Activated CD4-positive, alpha-beta T cell treated with anti-CD3 and anti-CD28 coated beads for 36 hours (primary cell): ENCODE results near the gene FSTL4. TPM values are rescaled to one million over a fixed set of nuclear protein-coding genes. Genes with fewer than 3 reads are reported as not detected.
A peak's percentile ranks its signal among the peaks of the same experiment; 100 is the strongest.

Source experiments
- ATAC-seq: fragments of 200-7000 bp; cut with Tn5 transposase; one replicate; pipeline ENCODE4 v1.10.0; 2021; ENCODE audit warnings: mild to moderate bottlenecking, moderate library complexity
- CTCF ChIA-PET: fragments of 350-600 bp; sonication (Branson Sonifier 250); formaldehyde crosslinking; loops from one replicate; lab custom pipeline; 2021; ENCODE audit warnings: antibody characterized with exemption; lab: Charles Lee
- POLR2A ChIA-PET: fragments of 350-600 bp; sonication (Branson Sonifier 250); formaldehyde crosslinking; loops from one replicate; lab custom pipeline; 2021; ENCODE audit warnings: antibody characterized with exemption, inconsistent platforms; lab: Charles Lee
- DNase-seq: peaks from one replicate; pipeline ENCODE4 v3.0.0-alpha.2; 2020
- H3K27ac Mint-ChIP-seq: one replicate; pipeline ENCODE4 v1.8.0; 2021; ENCODE audit warnings: mixed read lengths
- H3K27me3 Mint-ChIP-seq: one replicate; pipeline ENCODE4 v1.8.0; 2021; ENCODE audit warnings: mixed read lengths
- H3K36me3 Mint-ChIP-seq: one replicate; pipeline ENCODE4 v1.8.0; 2021; ENCODE audit warnings: low read depth, mixed read lengths
- H3K4me1 Mint-ChIP-seq: one replicate; pipeline ENCODE4 v1.8.0; 2021; ENCODE audit warnings: mixed read lengths
- H3K4me3 Mint-ChIP-seq: one replicate; pipeline ENCODE4 v1.8.0; 2021; ENCODE audit warnings: mild to moderate bottlenecking, moderate library complexity, mixed read lengths
- H3K9me3 Mint-ChIP-seq: one replicate; pipeline ENCODE4 v1.8.0; 2021; ENCODE audit warnings: low read depth, mixed read lengths
- intact Hi-C, 2 experiments: fragments of 100-400 bp; cut with DNase I in 1 of 2; cut with micrococcal nuclease in 1 of 2; formaldehyde crosslinking; loops; one replicate each; pipeline versions ENCODE4 v1.14.2 to v1.15.1; 2022 to 2024; cut with DNase I, micrococcal nuclease
- total RNA-seq, 2 experiments: library from RNA; stranded (reverse); gene quantifications; one replicate each; pipeline ENCODE4 v1.2.3, GENCODE V29; 2021

Gene FSTL4
- total RNA-seq, 2 experiments from 2014 or later, result not detected

DNA sequence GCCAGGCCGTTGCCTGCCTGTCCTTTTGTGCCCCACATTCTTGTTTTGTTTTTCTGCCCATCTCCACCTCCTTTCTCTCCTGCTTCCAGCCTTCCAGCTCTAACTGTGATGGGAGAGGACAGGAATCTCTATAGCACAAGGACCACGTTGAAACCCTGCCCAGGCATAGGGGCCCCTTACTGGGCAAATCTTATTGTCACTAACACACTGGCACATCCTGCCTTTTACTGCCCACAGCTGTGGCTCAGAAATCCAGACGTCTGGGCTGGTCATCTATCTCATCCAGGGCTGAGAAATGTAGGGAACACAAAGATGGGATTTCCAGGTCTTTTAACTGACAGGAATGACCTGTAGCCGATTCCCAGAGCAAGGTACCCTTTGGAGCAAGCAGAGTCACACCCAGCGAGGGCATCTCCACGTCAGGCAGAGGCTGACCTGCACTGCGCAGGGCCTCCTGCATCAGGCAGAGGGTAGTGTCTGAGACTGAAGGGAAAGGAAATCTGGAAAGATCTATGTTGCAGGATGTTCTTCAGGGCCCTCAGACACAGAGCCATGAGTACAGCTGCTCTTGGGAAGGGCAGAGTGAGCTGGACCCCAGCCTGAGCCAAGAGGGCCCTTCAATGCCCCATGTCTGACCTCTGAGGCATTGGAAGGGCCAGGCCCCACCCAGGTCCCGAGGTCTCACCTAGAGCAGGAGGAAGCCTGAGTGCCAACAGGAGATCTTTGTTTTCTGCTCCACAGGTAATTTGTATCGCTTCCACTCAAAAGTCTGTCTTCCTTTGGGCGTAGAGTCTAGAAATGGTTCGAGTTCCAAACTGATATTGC is 278.8 kb downstream of the FSTL4 start:
- H3K36me3 Mint-ChIP-seq, result no peaks in the 10 kb centered on the region
- H3K9me3 Mint-ChIP-seq, result no peaks in the 10 kb centered on the region
- H3K27me3 Mint-ChIP-seq, result no peaks in the 10 kb centered on the region
- intact Hi-C loops, result no loop called here
- H3K27ac Mint-ChIP-seq, result no peak overlapping the region
- ChIA-PET POLR2A (no interaction called here), CTCF (no interaction called here)
- ATAC-seq (no peak), DNase-seq (no peak)
- H3K4me1 Mint-ChIP-seq, result peaks cover 24% of the 10 kb centered on the region
- H3K4me3 Mint-ChIP-seq, result no peak overlapping the region

DNA sequence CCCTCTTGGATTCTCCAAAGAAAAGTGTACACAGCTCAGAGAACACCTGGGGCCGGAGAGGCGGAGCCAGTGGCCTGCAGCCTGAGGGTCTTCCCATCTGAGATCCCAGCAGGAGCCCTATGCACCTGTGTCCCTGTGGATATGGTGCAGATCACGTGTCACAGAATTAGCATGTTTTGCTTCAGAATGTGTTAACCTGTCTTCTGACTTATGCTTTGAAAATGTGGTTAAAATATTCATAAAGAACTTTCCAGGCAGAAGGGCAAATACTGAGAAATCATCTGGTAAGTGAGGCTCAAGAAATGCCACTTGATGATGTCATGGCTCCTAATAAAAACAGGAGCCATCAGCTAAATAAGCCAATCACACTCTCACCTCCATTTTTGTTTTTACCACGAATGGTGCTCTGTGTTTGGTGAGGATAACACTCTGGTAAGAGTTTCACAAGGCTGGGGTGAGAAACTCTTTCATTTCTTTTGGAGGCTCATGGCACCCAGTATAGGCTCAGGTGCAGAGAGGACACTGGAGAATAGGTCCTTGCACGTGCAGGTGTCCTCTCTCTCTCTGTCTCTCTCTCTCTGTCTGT is 279.8 kb downstream of the FSTL4 start:
- intact Hi-C loops, result no loop called here
- DNase-seq (no peak), ATAC-seq (peak; percentile 57)
- Mint-ChIP-seq H3K9me3 (no peaks in the 10 kb centered on the region), H3K27me3 (no peaks in the 10 kb centered on the region), H3K4me3 (no peak overlapping the region), H3K4me1 (peaks cover 24% of the 10 kb centered on the region), H3K27ac (no peak overlapping the region), H3K36me3 (no peaks in the 10 kb centered on the region)
- ChIA-PET POLR2A (interaction anchor here (1.3 kb wide), 1 partner anchor 11 kb away, joined by 4 read pairs; no protein-coding TSS in a partner anchor), CTCF (interaction anchor here (0.6 to 1.0 kb wide), 2 partner anchors 13 to 142 kb away, joined by 3 read pairs; no protein-coding TSS in a partner anchor)

DNA sequence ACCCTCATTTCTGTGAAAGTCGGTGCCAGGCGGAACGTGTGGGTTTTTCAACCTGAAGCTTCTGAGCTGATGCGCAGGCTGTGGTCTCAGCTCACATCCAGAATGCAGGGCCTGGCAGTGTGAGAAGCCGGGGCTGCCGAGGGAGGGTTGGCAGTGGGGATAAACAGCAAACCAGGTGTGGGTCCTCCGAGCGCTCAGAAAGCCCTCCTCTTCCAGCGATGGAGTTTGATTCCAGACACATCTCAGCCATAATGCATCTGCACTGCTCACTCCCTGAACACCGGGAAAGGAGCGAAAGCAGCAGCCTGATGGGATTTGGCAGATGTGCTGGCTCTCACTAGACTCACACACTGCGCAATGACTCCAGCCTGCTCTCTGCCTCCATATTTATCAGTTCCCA is 280.4 kb downstream of the FSTL4 start:
- CTCF ChIA-PET, result interaction anchor here (0.5 to 1.2 kb wide), 3 partner anchors 13 to 92 kb away, joined by 3 read pairs; no protein-coding TSS in a partner anchor
- H3K4me3 Mint-ChIP-seq, result no peak overlapping the region
- H3K36me3 Mint-ChIP-seq, result no peaks in the 10 kb centered on the region
- POLR2A ChIA-PET, result interaction anchor here (1.3 kb wide), 1 partner anchor 10 kb away, joined by 4 read pairs; no protein-coding TSS in a partner anchor
- peaks cover 24% of the 10 kb centered on the region for H3K4me1 Mint-ChIP-seq
- H3K27ac Mint-ChIP-seq, result no peak overlapping the region
- H3K9me3 Mint-ChIP-seq, result no peaks in the 10 kb centered on the region
- ATAC-seq (no peak), DNase-seq (peak; percentile 44)
- no peaks in the 10 kb centered on the region for H3K27me3 Mint-ChIP-seq
- intact Hi-C loops, result no loop called here

DNA sequence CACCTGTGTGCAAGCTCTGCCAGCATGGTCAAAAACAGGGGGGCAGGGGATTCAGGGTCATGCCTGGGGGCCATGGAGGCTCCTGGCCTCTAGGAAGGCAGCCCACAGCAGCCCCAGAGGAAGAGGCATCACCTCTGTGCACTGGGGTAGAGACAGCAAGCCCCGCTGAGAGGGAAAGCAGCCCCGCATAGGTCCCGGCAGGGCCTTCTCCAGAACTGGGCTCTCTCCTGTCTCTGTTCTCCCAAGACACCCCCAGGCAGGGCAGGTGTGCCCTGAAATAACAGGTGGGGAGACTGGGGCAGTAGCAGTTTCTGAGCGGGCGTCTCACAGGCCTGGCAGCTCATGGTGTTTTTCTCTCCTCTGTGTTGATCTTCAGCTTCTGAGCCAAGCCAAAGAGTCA is 281.4 kb downstream of the FSTL4 start:
- CTCF ChIA-PET, result interaction anchor here (1.2 kb wide), 1 partner anchor 13 kb away, joined by 3 read pairs; no protein-coding TSS in a partner anchor
- Mint-ChIP-seq H3K27me3 (no peaks in the 10 kb centered on the region), H3K9me3 (no peaks in the 10 kb centered on the region), H3K36me3 (no peaks in the 10 kb centered on the region), H3K4me1 (peaks cover 20% of the 10 kb centered on the region), H3K27ac (peak overlapping the region; percentile 35), H3K4me3 (no peak overlapping the region)
- no peak for ATAC-seq
- no peak for DNase-seq
- POLR2A ChIA-PET, result no interaction called here
- intact Hi-C loops, result no loop called here

DNA sequence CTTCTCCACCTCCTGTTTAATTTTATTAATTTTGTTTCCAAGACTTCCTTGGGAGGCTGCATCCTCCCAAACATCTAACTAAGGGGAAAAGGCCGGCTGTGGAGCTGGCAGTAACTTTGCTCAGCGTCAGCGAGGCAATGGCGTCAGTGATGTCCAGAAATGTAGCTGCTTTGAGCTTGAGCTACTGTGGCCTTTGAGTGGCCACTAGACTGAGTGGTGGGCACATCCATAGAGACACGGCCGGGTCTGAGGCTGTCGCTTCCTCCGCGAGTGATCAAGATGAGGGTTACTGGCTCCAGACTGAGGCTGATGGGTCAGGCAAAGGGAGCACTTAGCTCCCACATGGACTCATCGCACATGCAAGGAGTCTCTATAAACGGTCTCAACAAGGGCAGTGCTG is 283.5 kb downstream of the FSTL4 start:
- no peaks in the 10 kb centered on the region for H3K36me3 Mint-ChIP-seq
- peaks cover 20% of the 10 kb centered on the region for H3K4me1 Mint-ChIP-seq
- H3K9me3 Mint-ChIP-seq, result no peaks in the 10 kb centered on the region
- ChIA-PET POLR2A (no interaction called here), CTCF (interaction anchor here (0.7 to 1.4 kb wide), 3 partner anchors 10 to 57 kb away, joined by 3 to 4 read pairs (median 4); no protein-coding TSS in a partner anchor)
- no peak overlapping the region for H3K27ac Mint-ChIP-seq
- no peak for DNase-seq
- intact Hi-C loops, result no loop called here
- no peaks in the 10 kb centered on the region for H3K27me3 Mint-ChIP-seq
- H3K4me3 Mint-ChIP-seq, result no peak overlapping the region
- no peak for ATAC-seq

DNA sequence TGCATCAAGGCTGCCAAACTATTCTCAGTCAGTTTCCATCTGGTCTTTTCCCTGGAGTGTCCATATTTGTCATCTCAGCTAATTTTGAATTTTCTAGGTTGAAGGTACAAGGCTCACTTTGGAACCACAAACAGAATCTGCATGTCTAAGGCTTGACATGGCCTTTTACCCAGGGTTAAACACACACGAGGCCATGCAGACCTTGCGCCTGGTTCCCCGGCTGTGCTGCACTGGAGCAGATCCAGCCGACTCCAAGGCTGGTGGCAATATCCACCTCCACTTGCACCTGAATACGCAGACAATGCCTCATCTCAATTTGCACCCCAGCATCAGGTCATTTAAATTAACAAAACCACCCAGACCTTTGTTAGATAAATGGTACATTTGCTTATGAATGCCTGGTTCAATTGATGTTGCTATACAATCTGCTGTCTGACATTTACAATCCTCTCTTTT is 284.4 kb downstream of the FSTL4 start:
- H3K27me3 Mint-ChIP-seq, result no peaks in the 10 kb centered on the region
- DNase-seq (no peak), ATAC-seq (no peak)
- H3K9me3 Mint-ChIP-seq, result no peaks in the 10 kb centered on the region
- POLR2A ChIA-PET, result no interaction called here
- CTCF ChIA-PET, result interaction anchor here (0.6 to 1.5 kb wide), 3 partner anchors 10 to 214 kb away, joined by 3 to 4 read pairs (median 4); no protein-coding TSS in a partner anchor
- intact Hi-C loops, result no loop called here
- H3K4me1 Mint-ChIP-seq, result peaks cover 19% of the 10 kb centered on the region
- H3K4me3 Mint-ChIP-seq, result no peak overlapping the region
- H3K36me3 Mint-ChIP-seq, result no peaks in the 10 kb centered on the region
- no peak overlapping the region for H3K27ac Mint-ChIP-seq

DNA sequence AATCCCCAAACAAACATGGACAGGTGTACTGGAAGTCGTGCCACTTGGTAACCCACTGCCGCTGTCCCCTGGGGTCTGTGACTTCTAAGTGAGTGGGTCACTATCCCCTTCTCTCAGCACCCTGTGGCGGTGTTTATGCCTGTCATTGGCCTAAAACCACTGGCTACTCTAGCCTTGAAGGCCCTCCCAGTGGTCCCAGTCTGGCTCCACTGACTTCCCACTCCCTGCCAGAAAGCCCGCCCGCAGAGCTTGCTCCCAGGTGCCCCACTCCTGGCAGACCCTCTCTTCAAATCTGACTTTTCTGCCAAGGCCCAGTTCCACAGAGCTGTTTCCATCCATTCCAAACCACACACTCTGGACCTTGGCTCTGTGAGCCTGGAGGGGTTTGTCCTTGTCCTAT is 286.0 kb downstream of the FSTL4 start:
- ATAC-seq, result no peak
- POLR2A ChIA-PET, result no interaction called here
- peaks cover 16% of the 10 kb centered on the region for H3K4me1 Mint-ChIP-seq
- no peak overlapping the region for H3K27ac Mint-ChIP-seq
- CTCF ChIA-PET, result interaction anchor here (0.6 to 1.5 kb wide), 2 partner anchors 33 to 97 kb away, joined by 4 read pairs; no protein-coding TSS in a partner anchor
- DNase-seq, result no peak
- no peak overlapping the region for H3K4me3 Mint-ChIP-seq
- H3K27me3 Mint-ChIP-seq, result no peaks in the 10 kb centered on the region
- no peaks in the 10 kb centered on the region for H3K36me3 Mint-ChIP-seq
- intact Hi-C loops, result no loop called here
- no peaks in the 10 kb centered on the region for H3K9me3 Mint-ChIP-seq

DNA sequence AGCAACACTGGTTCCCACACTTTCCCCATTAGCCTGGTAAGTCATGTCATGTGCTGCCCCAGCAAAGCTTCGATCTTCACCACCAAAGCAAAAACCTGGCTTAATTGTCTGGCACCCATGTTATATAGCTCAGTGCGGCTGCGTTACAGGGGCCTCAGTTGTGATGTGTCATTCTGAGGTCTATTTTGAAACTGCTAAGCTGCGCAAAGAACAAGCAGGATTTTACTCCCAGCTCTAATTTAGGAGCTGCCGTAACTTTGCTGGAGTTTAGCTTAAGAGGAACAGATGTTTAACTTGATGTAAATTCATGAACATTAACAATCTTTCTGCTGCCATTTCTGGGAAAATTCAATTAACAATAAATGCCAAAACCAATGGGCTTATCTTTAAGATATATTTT is 286.5 kb downstream of the FSTL4 start:
- ATAC-seq, result no peak
- H3K9me3 Mint-ChIP-seq, result no peaks in the 10 kb centered on the region
- DNase-seq, result no peak
- ChIA-PET CTCF (interaction anchor here (1.5 kb wide), 1 partner anchor 97 kb away, joined by 4 read pairs; no protein-coding TSS in a partner anchor), POLR2A (no interaction called here)
- H3K27ac Mint-ChIP-seq, result no peak overlapping the region
- intact Hi-C loops, result no loop called here
- peaks cover 16% of the 10 kb centered on the region for H3K4me1 Mint-ChIP-seq
- no peaks in the 10 kb centered on the region for H3K27me3 Mint-ChIP-seq
- no peak overlapping the region for H3K4me3 Mint-ChIP-seq
- H3K36me3 Mint-ChIP-seq, result no peaks in the 10 kb centered on the region

DNA sequence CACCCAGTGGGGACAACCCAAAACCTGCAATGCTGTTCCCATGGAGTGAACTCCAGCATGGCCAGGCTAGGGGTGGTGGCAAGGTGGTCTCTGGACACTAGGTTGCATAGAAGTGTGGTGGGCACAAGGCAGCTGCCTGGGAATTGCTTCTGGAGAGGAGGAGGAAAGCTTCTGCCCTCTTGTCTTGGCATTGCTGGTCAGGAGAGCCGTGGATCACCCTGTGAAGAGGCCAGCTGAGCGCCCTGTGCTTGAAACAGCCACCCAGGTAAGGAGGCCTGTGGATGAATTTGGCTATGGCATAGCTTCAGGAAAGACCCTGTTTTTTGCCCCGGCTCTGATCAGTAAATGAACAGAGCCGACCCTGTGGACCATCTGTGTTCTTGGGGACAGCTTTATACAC is 287.4 kb downstream of the FSTL4 start:
- H3K4me1 Mint-ChIP-seq, result peaks cover 16% of the 10 kb centered on the region
- no peak for ATAC-seq
- H3K27me3 Mint-ChIP-seq, result no peaks in the 10 kb centered on the region
- no peak overlapping the region for H3K4me3 Mint-ChIP-seq
- ChIA-PET CTCF (no interaction called here), POLR2A (no interaction called here)
- intact Hi-C loops, result loop anchor here in 1 of 2 experiments (5.0 kb wide), 1 partner anchor 547 kb away; no protein-coding TSS in a partner anchor
- no peak for DNase-seq
- H3K36me3 Mint-ChIP-seq, result no peaks in the 10 kb centered on the region
- H3K27ac Mint-ChIP-seq, result no peak overlapping the region
- H3K9me3 Mint-ChIP-seq, result no peaks in the 10 kb centered on the region

DNA sequence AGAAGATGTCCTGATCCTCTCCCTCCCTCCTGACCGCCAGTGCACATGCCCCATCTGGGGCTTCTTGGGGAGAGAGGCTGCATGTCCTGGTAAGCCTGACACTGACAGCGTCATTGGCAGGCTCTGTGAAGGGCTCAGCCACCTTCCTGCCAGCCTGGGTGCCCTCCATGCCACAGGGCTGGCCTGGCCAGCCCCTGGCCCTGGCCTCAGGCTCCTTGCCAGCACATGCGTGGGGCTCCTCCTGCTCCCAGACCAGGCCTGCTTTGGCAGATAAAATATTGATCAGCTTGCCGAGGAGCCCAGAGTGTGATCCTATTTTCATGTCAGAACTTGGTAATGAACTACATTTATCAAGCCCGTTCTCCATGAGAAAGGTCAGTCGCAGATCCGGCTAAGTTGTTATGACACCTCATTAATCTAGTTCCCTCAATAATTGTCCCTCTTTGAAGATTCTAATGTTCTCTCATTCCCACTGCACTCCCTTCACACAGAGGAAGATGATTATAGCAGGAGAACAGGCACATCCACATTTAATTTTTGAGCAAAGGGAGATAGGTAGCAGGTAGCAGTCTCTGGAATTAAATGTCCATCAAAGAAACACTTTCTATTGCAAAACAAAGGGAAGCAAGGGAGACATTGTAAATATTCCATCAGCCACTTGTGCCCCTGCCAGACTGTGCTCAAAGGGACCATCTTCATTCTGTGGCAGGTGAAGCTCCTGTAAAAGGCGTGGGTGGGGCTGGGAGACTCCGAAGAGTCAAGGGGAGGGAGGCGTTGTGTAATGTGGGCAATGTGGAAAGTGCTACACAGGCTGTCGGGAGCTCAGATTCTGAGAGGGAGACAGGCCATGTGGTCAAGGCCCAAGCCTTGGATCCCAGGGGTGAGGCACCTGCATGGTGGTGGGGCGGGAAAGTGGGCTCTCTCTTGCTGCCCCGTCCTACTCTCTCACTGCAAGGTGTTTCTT is 288.6 kb downstream of the FSTL4 start:
- Mint-ChIP-seq H3K4me1 (peaks cover 16% of the 10 kb centered on the region), H3K27me3 (no peaks in the 10 kb centered on the region), H3K4me3 (no peak overlapping the region), H3K9me3 (no peaks in the 10 kb centered on the region), H3K36me3 (no peaks in the 10 kb centered on the region), H3K27ac (no peak overlapping the region)
- no peak for DNase-seq
- ChIA-PET POLR2A (no interaction called here), CTCF (interaction anchor here (0.6 kb wide), 1 partner anchor 1030 kb away, joined by 3 read pairs; no protein-coding TSS in a partner anchor)
- intact Hi-C loops, result loop anchor here in 1 of 2 experiments (5.0 kb wide), 1 partner anchor 549 kb away; no protein-coding TSS in a partner anchor
- no peak for ATAC-seq
